Effector CD4-positive, alpha-beta T cell (primary cell): ENCODE measurements around the gene C19orf73.
"Not testable (repeated sequence)": the region's sequence is repeated elsewhere in the genome, so short reads cannot be mapped to it uniquely, and the experiment has no call there.

ENCODE experiments used
- DNase-seq: peaks from one replicate; pipeline ENCODE4 v3.0.0-alpha.2; 2020

C19orf73 gene

DNA sequence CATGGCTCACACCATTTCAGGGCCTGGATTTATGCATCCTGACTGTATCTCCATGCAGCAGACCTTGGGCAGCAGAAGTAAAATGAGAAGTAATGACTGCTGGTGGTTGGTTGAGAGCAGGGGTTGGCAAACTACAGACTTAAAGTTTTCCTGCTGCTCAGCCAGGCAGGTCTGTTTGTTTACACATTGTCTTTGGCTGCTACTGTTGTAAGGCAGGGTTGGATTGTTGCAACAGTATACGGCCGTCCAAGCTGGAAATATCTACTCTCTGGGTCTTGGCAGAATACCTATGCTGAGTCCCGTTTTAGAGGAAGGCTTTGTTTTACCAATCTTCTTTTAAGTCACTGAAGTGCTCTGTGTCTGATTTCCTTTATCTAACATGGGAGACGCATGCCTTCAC, 20.1 kb downstream of the C19orf73 start:
- no peak for DNase-seq

- DNase-seq: peak; percentile 70
Measured at GRCh38 chr19:49097453-49098288, 21.3 kb downstream of the C19orf73 start.

DNA sequence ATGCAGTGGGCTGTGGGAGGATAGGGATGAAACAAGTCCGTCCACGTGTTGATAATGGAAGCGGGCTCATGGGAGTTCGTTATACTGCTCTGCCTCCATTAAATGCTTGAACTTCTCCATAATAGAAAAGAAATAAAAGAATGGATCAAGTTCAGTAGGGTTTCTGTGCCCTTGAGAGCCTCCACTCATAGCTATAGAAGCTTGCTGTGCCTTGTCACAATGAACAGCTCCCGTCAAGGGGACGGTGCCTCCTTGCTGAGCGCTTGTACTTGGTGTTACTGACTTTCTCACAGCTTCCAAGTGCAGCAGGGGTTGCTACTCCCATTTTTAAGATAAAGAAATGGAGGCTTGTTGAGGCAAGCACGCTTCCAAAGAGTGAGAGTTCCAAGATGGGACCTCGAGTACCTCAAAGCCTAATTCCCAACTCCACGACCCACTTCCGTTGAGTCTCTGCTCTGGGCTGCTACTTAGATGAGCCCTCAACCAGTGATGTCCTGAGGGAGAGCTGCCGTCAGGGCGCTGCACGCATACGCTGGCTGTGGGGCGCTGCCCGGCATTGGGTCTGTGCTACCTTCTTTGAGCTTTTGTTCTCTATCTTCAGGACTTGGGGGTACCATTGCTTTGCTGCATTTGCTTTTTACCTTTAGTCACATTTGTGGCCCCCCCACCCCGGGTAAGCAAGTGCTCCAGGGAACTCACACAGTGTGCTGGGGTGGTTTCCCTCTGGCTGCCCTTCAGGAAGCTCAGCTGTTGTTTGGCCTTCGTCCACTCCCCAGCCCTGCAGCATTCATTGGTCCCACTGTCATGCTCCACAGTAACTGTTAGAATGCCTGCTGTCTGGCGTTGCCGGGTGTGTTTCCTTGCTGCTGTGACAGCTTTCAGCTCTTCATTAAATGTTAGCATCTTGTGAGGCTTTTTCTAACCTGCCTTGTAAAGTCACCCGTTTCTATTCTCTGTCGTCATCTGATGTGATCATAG, 24.1 kb downstream of the C19orf73 start:
- DNase-seq: no peak

GRCh38 chr19:49092686-49093085, 26.3 kb downstream of the C19orf73 start:
- DNase-seq: no peak

- no peak for DNase-seq
Measured at GRCh38 chr19:49091391-49092038, 27.4 kb downstream of the C19orf73 start.

- no peak for DNase-seq
Measured at GRCh38 chr19:49086296-49086695, 32.6 kb downstream of the C19orf73 start.

- no peak for DNase-seq
Measured at GRCh38 chr19:49085868-49086232, 33.1 kb downstream of the C19orf73 start.

DNA sequence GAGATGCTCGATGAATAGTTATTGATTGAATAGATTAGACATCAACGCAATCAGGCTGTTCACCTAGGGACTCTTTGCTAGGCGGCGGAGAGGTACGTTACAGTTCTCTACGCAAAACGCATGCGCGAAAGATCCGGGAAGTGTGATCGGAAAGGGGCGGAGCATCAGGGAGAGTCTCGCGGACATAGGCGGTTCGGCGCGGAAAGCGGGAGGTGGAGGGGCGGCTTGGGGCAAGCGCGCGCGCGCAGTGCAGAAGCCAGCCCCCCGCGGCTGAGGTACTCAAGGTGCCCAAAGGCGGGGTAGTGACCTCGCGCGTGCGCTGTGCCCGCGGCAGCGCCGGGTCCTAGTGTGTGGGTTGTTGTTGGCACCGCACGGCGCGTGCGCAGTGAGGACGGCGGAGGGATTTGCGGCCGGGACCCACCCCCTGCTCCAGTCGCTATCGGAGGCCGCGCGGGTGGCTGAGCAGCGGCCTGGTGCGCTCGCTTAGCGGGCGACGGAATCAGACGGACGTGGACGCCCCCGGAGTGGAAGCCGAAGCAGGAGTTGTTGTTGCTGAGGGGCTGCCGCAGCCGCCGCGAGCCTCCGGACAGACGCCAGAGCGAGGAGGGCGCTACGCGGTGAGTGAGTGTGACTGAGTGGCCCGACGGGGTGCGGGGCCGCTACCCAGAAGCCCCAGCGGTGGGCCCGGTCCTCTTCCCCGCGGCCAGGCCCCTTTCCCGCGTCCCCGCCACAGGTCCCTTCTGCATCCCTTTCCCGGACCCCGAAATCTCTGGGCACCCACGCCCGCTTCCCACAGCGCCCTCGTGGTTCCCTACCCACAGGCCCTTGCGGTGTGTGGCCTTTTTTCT, 33.7 kb downstream of the C19orf73 start, which contains the start of gene SNRNP70:
Gene SNRNP70 (plus strand): TSS at position 432 of the 848 bp plus-strand sequence. CDS start 964 bp downstream, outside the sequence.
- peak; percentile 98 for DNase-seq

DNA sequence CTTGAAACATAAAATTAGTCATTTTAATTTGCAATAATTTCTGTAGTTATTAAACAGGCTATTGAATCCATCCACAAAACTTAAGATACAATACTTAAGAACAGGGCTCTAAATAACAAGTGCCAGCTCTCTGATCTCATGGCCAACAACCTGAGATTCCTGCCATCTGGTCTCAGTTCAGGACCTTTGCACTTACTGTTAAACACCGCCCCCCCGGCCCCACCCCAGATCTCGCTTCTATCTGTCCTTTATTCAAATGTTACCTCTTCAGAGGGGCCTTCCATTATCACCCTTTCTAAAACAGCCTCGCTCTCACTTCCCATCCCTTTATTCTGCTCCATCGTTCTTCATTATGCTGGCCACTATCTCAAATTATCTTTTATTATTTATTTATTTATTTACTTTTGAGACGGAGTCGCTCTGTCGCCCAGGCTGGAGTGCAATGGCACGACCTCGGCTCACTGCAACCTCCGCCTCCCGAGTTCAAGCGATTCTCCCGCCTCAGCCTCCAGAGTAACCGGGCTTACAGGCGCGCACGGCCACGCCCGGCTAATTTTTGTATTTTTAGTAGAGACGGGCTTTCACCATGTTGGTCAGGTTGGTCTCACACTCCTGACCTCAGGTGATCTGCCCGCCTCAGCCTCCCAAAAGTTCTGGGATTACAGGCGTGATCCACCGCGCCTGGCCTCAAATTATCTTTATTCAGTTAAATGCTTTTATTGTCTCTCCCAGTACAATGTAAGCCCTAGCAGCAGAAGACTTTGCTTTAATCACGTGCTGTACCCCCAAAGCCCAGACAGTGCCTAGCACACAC, 34.5 kb downstream of the C19orf73 start:
- DNase-seq: no peak

- DNase-seq: no peak
Measured at GRCh38 chr19:49081273-49081672, 37.7 kb downstream of the C19orf73 start.

DNA sequence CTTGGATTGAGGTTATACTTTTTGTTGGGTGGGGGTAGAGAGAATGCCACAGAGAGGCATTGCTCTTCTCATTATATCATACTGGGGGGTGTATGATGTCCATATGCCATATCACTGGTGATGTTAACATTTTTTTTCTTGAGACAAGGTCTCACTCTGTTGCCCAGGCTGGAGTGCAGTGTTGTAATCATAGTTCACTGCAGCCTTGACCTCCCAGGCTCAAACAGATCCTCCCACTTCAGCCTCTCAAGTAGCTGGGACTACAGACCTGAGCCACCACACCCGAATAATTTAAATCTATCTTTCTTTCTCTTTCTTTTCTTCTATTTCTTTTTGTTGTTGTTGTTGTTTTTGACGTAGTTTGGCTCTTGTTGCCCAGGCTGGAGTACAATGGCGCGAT, 38.6 kb downstream of the C19orf73 start:
- DNase-seq: no peak

DNA sequence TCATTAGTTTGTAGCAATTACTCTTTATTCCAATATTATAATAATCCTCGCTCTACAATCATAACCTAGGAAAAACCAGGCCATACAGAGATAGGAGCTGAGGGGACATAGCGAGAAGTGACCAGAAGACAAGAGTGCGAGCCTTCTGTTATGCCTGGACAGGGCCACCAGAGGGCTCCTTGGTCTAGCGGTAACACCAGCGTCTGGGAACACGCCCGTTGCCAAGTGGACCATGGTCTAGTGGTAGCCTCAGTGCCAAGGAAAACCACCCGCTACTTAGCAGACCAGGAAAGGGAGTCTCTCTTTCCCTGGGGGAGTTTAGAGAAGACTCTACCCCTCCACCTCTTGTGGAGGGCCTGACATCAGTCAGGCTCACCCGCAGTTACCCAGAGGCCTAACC, 44.1 kb downstream of the C19orf73 start:
- DNase-seq: not testable (repeated sequence)

DNA sequence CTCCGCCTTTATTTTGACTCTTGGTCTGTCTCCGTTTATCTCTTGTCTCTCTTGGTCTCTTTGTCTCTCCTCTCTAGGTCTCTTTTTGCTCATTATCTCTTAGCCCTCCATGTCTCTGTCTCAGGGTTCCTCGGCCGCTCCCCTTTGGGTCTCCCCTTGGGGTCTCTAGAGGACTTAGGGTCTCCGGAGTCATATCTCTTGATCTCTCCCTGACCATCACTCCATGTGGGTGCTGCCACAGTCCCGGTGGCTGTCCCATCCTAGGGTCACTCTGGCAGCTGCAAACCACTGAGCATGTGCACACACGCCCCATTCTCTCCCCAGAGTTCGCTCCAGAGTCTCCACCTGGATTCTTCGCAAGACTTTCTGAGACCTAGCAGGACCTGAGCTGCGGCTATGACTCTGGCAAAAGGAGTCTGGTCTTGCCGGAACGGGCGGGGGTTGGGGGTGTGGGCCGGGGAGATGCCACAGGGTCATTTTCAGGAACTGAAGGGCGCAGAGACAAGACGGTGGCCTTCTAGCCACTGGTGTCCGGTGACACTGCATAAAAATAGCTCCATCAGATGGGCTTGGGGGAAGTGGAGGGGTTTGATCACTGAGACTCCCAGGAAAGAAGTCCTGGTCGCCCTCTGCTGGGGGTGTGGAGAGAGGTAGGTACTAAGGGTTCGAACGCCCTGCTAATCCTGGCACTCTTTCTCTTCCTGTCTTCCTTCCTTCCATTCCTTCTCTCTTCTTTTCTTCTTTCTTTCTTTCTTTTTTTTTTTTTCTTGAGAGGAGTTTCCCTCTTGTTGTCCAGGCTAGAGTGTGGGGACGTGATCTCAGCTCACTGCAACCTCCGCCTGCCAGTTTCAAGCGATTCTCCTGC, 45.2 kb downstream of the C19orf73 start:
- DNase-seq: no peak

DNA sequence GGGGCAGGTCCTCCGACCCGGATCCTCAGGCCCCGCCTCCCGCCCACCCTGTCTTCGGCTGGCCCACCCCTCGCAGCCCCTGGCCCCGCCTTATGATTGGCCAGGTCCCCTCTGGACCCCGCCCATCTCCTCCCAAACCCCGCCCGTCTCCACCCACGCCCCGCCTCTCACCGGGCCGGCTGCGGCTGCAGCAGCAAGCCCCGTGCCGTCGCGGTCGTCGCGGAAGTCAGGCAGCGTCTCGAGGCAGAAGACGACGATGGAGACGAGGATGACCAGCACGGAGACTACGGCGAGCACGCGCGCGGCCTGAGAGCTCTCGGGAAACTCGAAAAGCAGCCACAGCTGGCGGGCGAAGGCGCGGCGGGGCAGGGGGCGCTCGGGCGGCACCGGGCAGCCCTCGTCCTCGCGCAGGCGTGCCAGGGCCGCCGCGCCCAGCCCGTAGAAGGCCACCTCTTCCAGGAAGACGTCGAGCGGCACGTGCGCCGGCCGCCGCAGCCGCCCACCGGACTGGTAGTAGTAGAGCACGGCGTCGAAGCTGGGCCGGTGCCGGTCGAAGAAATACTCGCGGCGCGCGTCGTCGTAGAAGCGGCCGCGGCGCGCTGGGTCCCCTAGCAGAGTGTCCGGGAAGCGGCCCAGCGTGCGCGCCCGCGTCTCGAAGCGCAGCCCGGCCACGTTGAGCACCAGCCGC, 46.9 kb downstream of the C19orf73 start:
- no peak for DNase-seq

GRCh38 chr19:49070416-49070815, 48.5 kb downstream of the C19orf73 start:
- DNase-seq: no peak

GRCh38 chr19:49069026-49069425, 49.9 kb downstream of the C19orf73 start:
- no peak for DNase-seq
